ENCODE results near the gene BRD4. TPM values are rescaled to one million over a fixed set of nuclear protein-coding genes. Genes with fewer than 3 reads are reported as not detected.

BRD4 gene
- total RNA-seq, 2 experiments from 2014 or later, result 106 to 126 TPM

DNA sequence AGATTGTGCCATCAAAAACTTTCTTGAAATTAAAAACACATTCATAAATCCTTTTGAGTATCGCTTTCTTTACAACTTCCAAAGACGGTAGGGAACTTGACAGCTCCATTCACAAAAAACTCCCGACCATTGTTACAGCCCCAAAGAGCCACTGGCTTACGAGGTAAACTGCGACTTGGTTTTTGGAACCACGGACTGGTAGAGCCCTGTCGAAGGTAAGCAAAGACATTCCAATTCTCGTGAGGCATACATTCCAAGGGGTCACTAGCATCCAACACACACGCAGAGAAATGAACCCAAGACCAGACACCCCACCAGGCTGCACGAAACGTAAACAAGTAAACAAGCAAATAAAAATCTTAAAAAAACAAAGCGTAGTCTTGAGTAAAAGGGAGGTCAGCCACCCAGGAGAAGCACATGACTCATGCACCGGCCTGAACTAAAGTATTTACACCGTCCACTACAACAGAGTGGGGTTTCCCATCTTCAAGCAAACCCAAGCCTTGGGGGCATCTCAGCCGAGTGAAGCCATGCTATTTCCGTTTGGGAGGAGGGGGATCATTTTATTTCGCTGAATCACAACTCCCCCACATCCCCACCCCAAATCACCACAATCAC is 1.4 kb downstream of the BRD4 start:
- ATAC-seq, result peak; percentile 20
- peak overlapping the region; percentile 96 for H3K27ac Mint-ChIP-seq
- intact Hi-C loops (cut with DNase I, micrococcal nuclease), result loop anchor here (1.0 to 5.0 kb wide), 10 partner anchors 27 to 506 kb away; partner anchors contain the start of genes AKAP8 (in 1 of the 2) and AKAP8L (in 1 of the 2)
- peaks cover 33% of the 10 kb centered on the region for H3K36me3 Mint-ChIP-seq (ENCODE audit: low read depth)
- ChIA-PET CTCF (no interaction called here), POLR2A (interaction anchor here (0.8 to 1.1 kb wide), 3 partner anchors 9 to 38 kb away, joined by 3 to 8 read pairs (median 4); no protein-coding TSS in a partner anchor)
- H3K4me3 Mint-ChIP-seq, result peak overlapping the region; percentile 84
- peaks cover 52% of the 10 kb centered on the region for H3K4me1 Mint-ChIP-seq
- no peaks in the 10 kb centered on the region for H3K9me3 Mint-ChIP-seq (ENCODE audit: low read depth)
- no peak for DNase-seq
- H3K27me3 Mint-ChIP-seq, result no peaks in the 10 kb centered on the region

- H3K27me3 Mint-ChIP-seq, result no peaks in the 10 kb centered on the region
- ATAC-seq, result no peak
- H3K27ac Mint-ChIP-seq, result no peak overlapping the region
- H3K4me1 Mint-ChIP-seq, result peaks cover 70% of the 10 kb centered on the region
- H3K9me3 Mint-ChIP-seq (ENCODE audit: low read depth), result no peaks in the 10 kb centered on the region
- no peak for DNase-seq
- ChIA-PET CTCF (no interaction called here), POLR2A (no interaction called here)
- H3K36me3 Mint-ChIP-seq (ENCODE audit: low read depth), result peaks cover 33% of the 10 kb centered on the region
- intact Hi-C loops (cut with DNase I, micrococcal nuclease), result no loop called here
- peak overlapping the region; percentile 26 for H3K4me3 Mint-ChIP-seq
Observed at GRCh38 chr19:15328312-15328711, 4.0 kb downstream of the BRD4 start.

GRCh38 chr19:15324791-15325519 is 7.4 kb downstream of the BRD4 start:
- ATAC-seq, result peak; percentile 42
- intact Hi-C loops (cut with DNase I, micrococcal nuclease), result no loop called here
- Mint-ChIP-seq H3K4me3 (no peak overlapping the region), H3K27ac (peak overlapping the region; percentile 27), H3K36me3 (ENCODE audit: low read depth) (peaks cover 30% of the 10 kb centered on the region), H3K27me3 (no peaks in the 10 kb centered on the region), H3K9me3 (ENCODE audit: low read depth) (peaks cover 3% of the 10 kb centered on the region), H3K4me1 (peaks cover 86% of the 10 kb centered on the region)
- no peak for DNase-seq
- ChIA-PET CTCF (interaction anchor here (0.6 to 1.6 kb wide), 7 partner anchors 8 to 144 kb away, joined by 3 to 5 read pairs (median 3); partner anchors contain the start of gene BRD4), POLR2A (interaction anchor here (0.6 to 1.0 kb wide), 4 partner anchors 8 to 27 kb away, joined by 3 to 4 read pairs (median 4); no protein-coding TSS in a partner anchor)

GRCh38 chr19:15323496-15324235 is 8.7 kb downstream of the BRD4 start:
- DNase-seq, result peak; percentile 37
- ChIA-PET CTCF (interaction anchor here (1.4 kb wide), 1 partner anchor 9 kb away, joined by 5 read pairs; the partner anchor contains the start of gene BRD4), POLR2A (interaction anchor here (1.0 kb wide), 1 partner anchor 20 kb away, joined by 4 read pairs; no protein-coding TSS in a partner anchor)
- H3K4me3 Mint-ChIP-seq, result no peak overlapping the region
- intact Hi-C loops (cut with DNase I, micrococcal nuclease), result no loop called here
- peaks cover 85% of the 10 kb centered on the region for H3K4me1 Mint-ChIP-seq
- ATAC-seq, result peak; percentile 73
- H3K36me3 Mint-ChIP-seq (ENCODE audit: low read depth), result peaks cover 21% of the 10 kb centered on the region
- peak overlapping the region; percentile 77 for H3K27ac Mint-ChIP-seq
- H3K9me3 Mint-ChIP-seq (ENCODE audit: low read depth), result peaks cover 3% of the 10 kb centered on the region
- H3K27me3 Mint-ChIP-seq, result no peaks in the 10 kb centered on the region

DNA sequence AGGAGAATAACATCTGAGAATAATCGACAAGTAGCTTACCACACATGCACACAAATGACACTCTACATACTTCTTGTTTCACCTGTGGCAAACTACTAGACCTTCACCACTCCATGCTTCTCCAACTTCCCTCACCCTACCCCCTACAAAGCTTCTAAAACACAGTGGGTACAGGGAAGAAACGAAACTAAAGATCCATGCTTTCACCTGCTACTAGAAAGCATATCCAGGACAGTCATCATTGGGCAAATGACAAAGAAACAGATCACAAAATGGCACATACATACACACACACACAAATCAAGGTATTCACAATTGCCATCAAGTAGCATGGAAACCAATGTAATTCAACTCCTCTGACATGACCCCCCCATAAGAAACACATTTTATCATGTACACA is 10.6 kb downstream of the BRD4 start:
- Mint-ChIP-seq H3K27me3 (no peaks in the 10 kb centered on the region), H3K27ac (peak overlapping the region; percentile 83), H3K9me3 (ENCODE audit: low read depth) (peaks cover 3% of the 10 kb centered on the region), H3K4me3 (no peak overlapping the region), H3K4me1 (peaks cover 88% of the 10 kb centered on the region), H3K36me3 (ENCODE audit: low read depth) (peaks cover 14% of the 10 kb centered on the region)
- no peak for DNase-seq
- CTCF ChIA-PET, result interaction anchor here (0.7 to 3.2 kb wide), 2 partner anchors 16 to 33 kb away, joined by 4 to 8 read pairs; no protein-coding TSS in a partner anchor
- intact Hi-C loops (cut with DNase I, micrococcal nuclease), result no loop called here
- POLR2A ChIA-PET, result interaction anchor here (0.6 to 0.8 kb wide), 2 partner anchors 9 to 21 kb away, joined by 3 to 8 read pairs; no protein-coding TSS in a partner anchor
- ATAC-seq, result no peak

- Mint-ChIP-seq H3K4me3 (no peak overlapping the region), H3K27ac (peak overlapping the region; percentile 49), H3K36me3 (ENCODE audit: low read depth) (peaks cover 14% of the 10 kb centered on the region), H3K9me3 (ENCODE audit: low read depth) (peaks cover 3% of the 10 kb centered on the region), H3K4me1 (peaks cover 86% of the 10 kb centered on the region), H3K27me3 (no peaks in the 10 kb centered on the region)
- ATAC-seq (no peak), DNase-seq (no peak)
- intact Hi-C loops (cut with DNase I, micrococcal nuclease), result no loop called here
- ChIA-PET POLR2A (no interaction called here), CTCF (interaction anchor here (0.6 to 3.2 kb wide), 6 partner anchors 9 to 51 kb away, joined by 3 to 8 read pairs (median 4); no protein-coding TSS in a partner anchor)
Observed at GRCh38 chr19:15320116-15320515, 12.2 kb downstream of the BRD4 start.

DNA sequence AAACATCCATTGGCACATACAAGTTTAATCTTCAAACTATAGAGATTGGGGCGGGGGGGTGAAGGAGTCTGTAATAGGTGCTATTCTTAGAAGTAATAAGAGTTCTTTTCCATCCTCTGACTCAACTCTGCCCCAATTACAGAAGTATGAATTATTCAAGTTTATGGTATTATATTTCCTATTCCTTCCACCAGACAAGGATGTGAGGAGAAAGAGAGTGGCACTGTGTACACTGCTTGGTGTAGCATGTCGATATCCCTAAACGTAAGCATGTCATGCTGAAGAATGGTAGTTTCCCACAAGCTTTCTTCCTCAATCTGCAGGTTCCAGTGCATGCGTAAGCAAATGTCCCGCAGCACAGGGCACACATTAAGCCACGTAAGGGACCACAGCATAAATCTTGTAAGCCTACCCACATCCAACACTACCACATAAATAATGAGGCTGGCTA is 14.1 kb downstream of the BRD4 start:
- H3K4me1 Mint-ChIP-seq, result peaks cover 83% of the 10 kb centered on the region
- ChIA-PET CTCF (no interaction called here), POLR2A (interaction anchor here (1.3 kb wide), 1 partner anchor 15 kb away, joined by 5 read pairs; no protein-coding TSS in a partner anchor)
- peak overlapping the region; percentile 82 for H3K27ac Mint-ChIP-seq
- H3K27me3 Mint-ChIP-seq, result no peaks in the 10 kb centered on the region
- H3K36me3 Mint-ChIP-seq (ENCODE audit: low read depth), result peaks cover 19% of the 10 kb centered on the region
- ATAC-seq (peak; percentile 47), DNase-seq (no peak)
- H3K9me3 Mint-ChIP-seq (ENCODE audit: low read depth), result peaks cover 3% of the 10 kb centered on the region
- intact Hi-C loops (cut with DNase I, micrococcal nuclease), result loop anchor here (2.0 kb wide), 1 partner anchor 17 kb away; no protein-coding TSS in a partner anchor
- H3K4me3 Mint-ChIP-seq, result peak overlapping the region; percentile 5

DNA sequence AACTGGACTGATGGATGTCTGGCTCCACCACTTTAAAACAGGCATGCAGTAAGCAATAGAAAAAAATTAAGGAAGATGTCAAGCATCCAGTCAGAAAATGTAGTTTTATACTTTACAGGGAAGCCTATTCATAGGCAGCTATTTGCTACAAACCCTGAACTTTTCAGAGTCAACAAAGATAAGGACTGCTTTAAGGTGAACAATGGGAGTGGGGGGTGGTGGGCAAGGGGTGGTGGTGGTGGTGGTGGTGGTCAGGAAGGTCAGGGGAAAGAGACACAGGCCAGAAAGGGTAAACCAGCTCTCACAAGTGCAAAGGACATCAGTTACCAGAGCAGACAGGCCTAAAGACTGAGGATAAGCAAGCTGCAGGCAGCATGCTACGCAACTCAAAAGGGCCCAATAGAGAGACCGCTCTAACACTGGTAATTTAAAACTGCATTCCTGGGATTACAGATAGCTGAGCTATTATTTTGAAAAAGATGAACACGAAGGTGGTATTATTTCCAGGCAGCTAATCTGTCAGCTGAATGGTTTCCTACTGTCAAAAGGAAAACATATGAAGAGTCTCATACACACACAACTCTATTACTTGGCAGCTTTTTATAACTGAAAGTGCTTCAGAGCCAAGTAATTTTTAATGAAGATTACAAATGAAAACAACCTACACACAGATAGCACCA is 14.8 kb downstream of the BRD4 start:
- H3K36me3 Mint-ChIP-seq (ENCODE audit: low read depth), result peaks cover 19% of the 10 kb centered on the region
- CTCF ChIA-PET, result interaction anchor here (0.6 to 1.6 kb wide), 5 partner anchors 11 to 65 kb away, joined by 3 to 7 read pairs (median 3); no protein-coding TSS in a partner anchor
- ATAC-seq, result peak; percentile 14
- H3K27me3 Mint-ChIP-seq, result no peaks in the 10 kb centered on the region
- POLR2A ChIA-PET, result interaction anchor here (1.3 to 1.5 kb wide), 2 partner anchors 13 to 16 kb away, joined by 5 read pairs; no protein-coding TSS in a partner anchor
- intact Hi-C loops (cut with DNase I, micrococcal nuclease), result loop anchor here (2.0 kb wide), 1 partner anchor 17 kb away; no protein-coding TSS in a partner anchor
- DNase-seq, result no peak
- H3K9me3 Mint-ChIP-seq (ENCODE audit: low read depth), result peaks cover 3% of the 10 kb centered on the region
- peak overlapping the region; percentile 5 for H3K4me3 Mint-ChIP-seq
- H3K27ac Mint-ChIP-seq, result peak overlapping the region; percentile 78
- H3K4me1 Mint-ChIP-seq, result peaks cover 86% of the 10 kb centered on the region

DNA sequence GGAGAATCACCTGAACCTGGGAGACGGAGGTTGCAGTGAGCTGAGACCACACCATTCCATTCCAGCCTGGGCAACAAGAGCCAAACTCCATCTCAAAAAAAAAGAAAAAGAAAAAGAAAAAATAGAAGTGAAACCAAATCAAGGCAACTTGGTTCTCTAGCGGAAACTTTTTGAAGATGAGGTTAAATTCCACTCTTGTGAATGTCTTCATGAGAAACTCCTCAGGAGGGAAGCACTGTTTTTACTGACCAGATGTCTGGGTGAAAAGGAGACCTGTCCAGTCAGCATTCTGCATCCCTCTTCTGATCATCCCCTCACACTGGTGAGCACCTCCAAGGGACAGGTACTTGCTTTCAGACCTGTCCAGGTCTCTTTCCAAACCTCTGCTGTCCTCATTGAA is 15.8 kb downstream of the BRD4 start:
- Mint-ChIP-seq H3K27ac (peak overlapping the region; percentile 78), H3K4me3 (peak overlapping the region; percentile 11), H3K36me3 (ENCODE audit: low read depth) (peaks cover 17% of the 10 kb centered on the region), H3K27me3 (no peaks in the 10 kb centered on the region), H3K9me3 (ENCODE audit: low read depth) (no peaks in the 10 kb centered on the region), H3K4me1 (peaks cover 86% of the 10 kb centered on the region)
- intact Hi-C loops (cut with DNase I, micrococcal nuclease), result no loop called here
- no peak for DNase-seq
- no peak for ATAC-seq
- ChIA-PET POLR2A (interaction anchor here (0.6 to 1.5 kb wide), 3 partner anchors 9 to 12 kb away, joined by 3 to 6 read pairs (median 5); no protein-coding TSS in a partner anchor), CTCF (interaction anchor here (0.6 to 1.6 kb wide), 5 partner anchors 10 to 64 kb away, joined by 3 to 7 read pairs (median 3); no protein-coding TSS in a partner anchor)

DNA sequence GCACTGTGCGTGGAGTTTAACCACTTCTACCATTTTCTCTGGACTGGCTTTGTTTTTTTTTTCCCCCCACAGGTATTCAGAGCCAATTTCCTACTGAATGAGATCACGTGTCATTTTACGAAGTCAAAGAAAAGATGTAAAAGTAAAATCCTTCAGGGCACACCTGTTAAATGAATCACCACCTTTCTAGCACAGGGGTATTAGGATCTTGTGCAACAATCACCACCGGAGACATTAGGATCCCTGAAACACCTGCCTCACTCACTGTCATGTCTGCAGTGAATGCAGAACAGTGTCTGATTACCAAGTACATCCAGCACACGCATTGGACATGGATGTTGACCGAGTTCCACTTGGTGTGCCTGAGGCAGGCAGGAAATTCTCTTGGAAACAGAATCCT is 17.2 kb downstream of the BRD4 start:
- no peaks in the 10 kb centered on the region for H3K9me3 Mint-ChIP-seq (ENCODE audit: low read depth)
- ChIA-PET CTCF (interaction anchor here (0.5 to 1.2 kb wide), 4 partner anchors 10 to 48 kb away, joined by 3 read pairs; no protein-coding TSS in a partner anchor), POLR2A (interaction anchor here (0.6 kb wide), 1 partner anchor 127 kb away, joined by 3 read pairs; no protein-coding TSS in a partner anchor)
- H3K27me3 Mint-ChIP-seq, result no peaks in the 10 kb centered on the region
- no peak for DNase-seq
- peak overlapping the region; percentile 59 for H3K27ac Mint-ChIP-seq
- no peak overlapping the region for H3K4me3 Mint-ChIP-seq
- peaks cover 17% of the 10 kb centered on the region for H3K36me3 Mint-ChIP-seq (ENCODE audit: low read depth)
- no peak for ATAC-seq
- intact Hi-C loops (cut with DNase I, micrococcal nuclease), result no loop called here
- H3K4me1 Mint-ChIP-seq, result peaks cover 84% of the 10 kb centered on the region

All from activated CD4-positive, alpha-beta T cell treated with anti-CD3 and anti-CD28 coated beads for 36 hours (primary cell).